ENCODE results near the gene C15orf40. TPM values are rescaled to one million over a fixed set of nuclear protein-coding genes. Genes with fewer than 3 reads are reported as not detected.
A peak's percentile ranks its signal among the peaks of the same experiment; 100 is the strongest.

The C15orf40 gene
- total RNA-seq, 2 experiments from 2014 or later, result 20.2 to 23.1 TPM

DNA sequence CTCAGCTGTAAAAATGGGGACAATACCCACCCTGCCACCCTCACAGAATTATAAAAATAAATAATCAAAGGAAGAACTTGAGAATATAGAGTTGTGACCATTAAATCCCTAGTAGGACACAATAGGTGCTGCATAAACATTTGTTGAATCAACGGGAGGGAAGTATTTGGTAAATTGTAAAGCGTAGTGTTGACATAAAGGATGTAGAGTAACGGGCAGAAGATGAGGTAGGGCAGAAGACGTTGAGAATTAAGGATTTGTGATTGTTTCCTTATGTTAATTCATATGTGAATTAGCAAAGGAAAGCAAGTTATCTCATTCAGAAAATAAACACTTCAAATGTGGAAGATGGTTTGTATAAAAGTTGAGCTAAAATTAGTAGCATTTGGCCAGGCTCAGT lies 18.3 kb downstream of the C15orf40 start:
- Mint-ChIP-seq H3K27ac (no peak overlapping the region), H3K9me3 (ENCODE audit: low read depth) (no peaks in the 10 kb centered on the region), H3K36me3 (ENCODE audit: low read depth) (peaks cover 22% of the 10 kb centered on the region), H3K4me1 (no peaks in the 10 kb centered on the region), H3K27me3 (no peaks in the 10 kb centered on the region), H3K4me3 (no peak overlapping the region)
- ChIA-PET POLR2A (no interaction called here), CTCF (interaction anchor here (1.4 kb wide), 1 partner anchor 17 kb away, joined by 6 read pairs; no protein-coding TSS in a partner anchor)
- ATAC-seq, result no peak
- no peak for DNase-seq
- intact Hi-C loops (cut with DNase I, micrococcal nuclease), result no loop called here

DNA sequence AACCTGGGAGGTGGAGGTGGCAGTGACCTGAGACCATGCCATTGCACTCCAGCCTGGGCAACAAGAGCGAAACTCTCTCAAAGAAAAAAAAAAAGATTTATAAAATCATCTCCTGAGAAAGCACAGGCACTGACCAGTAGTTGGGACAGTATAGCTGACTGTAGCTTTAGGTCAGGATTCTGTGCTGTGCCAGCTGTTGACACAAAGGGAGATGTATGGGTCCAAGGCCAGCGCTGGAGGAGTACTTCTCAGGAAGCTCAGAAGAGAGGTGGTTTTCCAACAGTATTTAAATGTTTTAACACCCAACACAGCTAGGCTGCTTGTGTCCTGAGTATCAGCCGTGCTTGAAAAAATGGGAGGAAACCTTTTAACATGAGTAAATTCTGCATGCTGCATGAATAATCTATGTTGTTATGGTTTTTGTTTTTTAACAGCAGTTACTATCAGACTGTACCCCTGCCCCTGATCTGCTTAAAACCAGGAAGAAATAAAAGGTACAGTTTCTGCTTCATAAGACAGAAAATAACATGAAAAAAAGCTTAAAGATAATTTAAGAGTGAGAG lies 18.9 kb downstream of the C15orf40 start:
- intact Hi-C loops (cut with DNase I, micrococcal nuclease), result no loop called here
- ChIA-PET POLR2A (no interaction called here), CTCF (interaction anchor here (1.2 to 1.4 kb wide), 2 partner anchors 18 to 66 kb away, joined by 3 to 6 read pairs; no protein-coding TSS in a partner anchor)
- H3K4me3 Mint-ChIP-seq, result no peak overlapping the region
- peaks cover 25% of the 10 kb centered on the region for H3K36me3 Mint-ChIP-seq (ENCODE audit: low read depth)
- no peaks in the 10 kb centered on the region for H3K27me3 Mint-ChIP-seq
- ATAC-seq (no peak), DNase-seq (no peak)
- no peak overlapping the region for H3K27ac Mint-ChIP-seq
- peaks cover 2% of the 10 kb centered on the region for H3K4me1 Mint-ChIP-seq
- no peaks in the 10 kb centered on the region for H3K9me3 Mint-ChIP-seq (ENCODE audit: low read depth)

DNA sequence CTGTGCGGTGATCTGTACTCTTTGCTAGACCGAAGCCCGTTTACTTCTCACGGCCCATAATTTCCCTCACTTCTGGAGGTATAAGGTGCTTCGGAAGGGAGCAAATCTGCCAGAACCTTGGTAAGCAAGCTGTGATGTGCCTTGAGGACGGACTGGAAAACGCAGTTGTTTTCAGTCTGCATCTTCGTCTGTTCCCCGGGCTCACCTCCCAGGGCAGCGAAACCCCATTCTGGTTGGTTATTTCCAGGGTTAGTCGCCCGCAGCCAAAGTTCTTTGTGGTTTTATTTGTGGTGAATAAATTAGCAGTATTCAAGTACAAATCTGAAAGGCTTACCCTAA lies 25.0 kb downstream of the C15orf40 start:
- DNase-seq (peak; percentile 46), ATAC-seq (peak; percentile 55)
- H3K4me1 Mint-ChIP-seq, result peaks cover 21% of the 10 kb centered on the region
- POLR2A ChIA-PET, result interaction anchor here (0.6 kb wide), 1 partner anchor 210 kb away, joined by 6 read pairs; no protein-coding TSS in a partner anchor
- peak overlapping the region; percentile 98 for H3K27ac Mint-ChIP-seq
- CTCF ChIA-PET, result interaction anchor here (0.6 to 3.7 kb wide), 9 partner anchors 10 to 456 kb away, joined by 3 to 18 read pairs (median 4); partner anchors contain the start of gene C15orf40
- peak overlapping the region; percentile 98 for H3K4me3 Mint-ChIP-seq
- H3K9me3 Mint-ChIP-seq (ENCODE audit: low read depth), result no peaks in the 10 kb centered on the region
- no peaks in the 10 kb centered on the region for H3K27me3 Mint-ChIP-seq
- intact Hi-C loops (cut with DNase I, micrococcal nuclease), result loop anchor here (1.0 to 5.0 kb wide), 11 partner anchors 25 to 446 kb away; partner anchors contain the start of genes RPS17 (in 2 of the 2), AP3B2 (in 1 of the 2), BTBD1 (in 1 of the 2) and C15orf40 (in 1 of the 2)
- H3K36me3 Mint-ChIP-seq (ENCODE audit: low read depth), result peaks cover 36% of the 10 kb centered on the region

DNA sequence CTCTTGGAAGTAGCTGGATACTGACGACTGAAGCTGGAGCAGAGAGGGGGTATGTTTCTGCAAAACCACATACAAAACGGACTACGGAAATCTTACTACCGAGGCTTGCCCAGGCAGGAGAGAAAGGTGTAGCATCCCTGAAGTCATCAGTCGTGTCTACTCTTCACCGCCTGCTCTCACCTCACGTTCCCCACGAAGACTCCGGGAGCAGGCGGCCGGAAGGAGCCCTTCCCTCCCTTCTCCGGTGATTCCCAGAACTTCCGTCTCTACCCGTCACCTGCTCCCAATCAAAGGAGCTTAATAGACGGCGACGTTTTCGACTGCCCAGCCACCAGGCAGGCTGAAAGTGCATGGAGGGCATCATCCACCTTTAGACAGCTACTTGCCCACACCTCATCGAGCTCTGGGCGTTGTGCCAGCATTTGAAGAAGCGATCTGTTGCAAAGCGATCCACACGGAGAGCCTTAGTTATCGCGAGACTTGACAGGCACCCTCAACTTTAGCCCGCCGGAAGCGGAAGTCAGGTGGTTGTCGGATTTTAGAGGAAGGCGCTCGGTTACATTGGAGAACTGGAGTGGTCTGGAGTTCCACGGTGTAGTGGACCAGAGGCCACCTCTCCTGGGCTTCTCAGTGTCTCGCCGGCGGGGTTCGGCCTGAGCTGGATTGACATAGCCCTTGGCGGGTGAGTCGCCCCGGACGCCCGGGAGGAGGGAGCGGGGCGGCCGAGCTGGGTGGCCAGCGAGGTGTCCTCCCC lies 25.6 kb downstream of the C15orf40 start, which contains the start of gene RAMAC:
Gene RAMAC (plus strand): TSS at position 523 of the 754 bp plus-strand sequence. CDS start 2,809 bp downstream, outside the sequence.
- Mint-ChIP-seq H3K4me3 (peak within 1 kb of the TSS; percentile 98), H3K27ac (peak within 1 kb of the TSS; percentile 98), H3K9me3 (ENCODE audit: low read depth) (no peaks in the 10 kb centered on the region), H3K27me3 (no peaks in the 10 kb centered on the region), H3K4me1 (peaks cover 21% of the 10 kb centered on the region), H3K36me3 (ENCODE audit: low read depth) (peaks cover 35% of the 10 kb centered on the region)
- ChIA-PET POLR2A (interaction anchor here (0.6 kb wide), 1 partner anchor 210 kb away, joined by 6 read pairs; no protein-coding TSS in a partner anchor), CTCF (interaction anchor here (0.6 to 3.7 kb wide), 14 partner anchors 14 to 1157 kb away, joined by 3 to 18 read pairs (median 4); partner anchors contain the start of gene C15orf40)
- peak; percentile 96 for DNase-seq
- intact Hi-C loops (cut with DNase I, micrococcal nuclease), result loop anchor here (1.0 to 5.0 kb wide), 11 partner anchors 25 to 446 kb away; partner anchors contain the start of genes RPS17 (in 2 of the 2), AP3B2 (in 1 of the 2), BTBD1 (in 1 of the 2) and C15orf40 (in 1 of the 2)
- peak; percentile 94 for ATAC-seq

DNA sequence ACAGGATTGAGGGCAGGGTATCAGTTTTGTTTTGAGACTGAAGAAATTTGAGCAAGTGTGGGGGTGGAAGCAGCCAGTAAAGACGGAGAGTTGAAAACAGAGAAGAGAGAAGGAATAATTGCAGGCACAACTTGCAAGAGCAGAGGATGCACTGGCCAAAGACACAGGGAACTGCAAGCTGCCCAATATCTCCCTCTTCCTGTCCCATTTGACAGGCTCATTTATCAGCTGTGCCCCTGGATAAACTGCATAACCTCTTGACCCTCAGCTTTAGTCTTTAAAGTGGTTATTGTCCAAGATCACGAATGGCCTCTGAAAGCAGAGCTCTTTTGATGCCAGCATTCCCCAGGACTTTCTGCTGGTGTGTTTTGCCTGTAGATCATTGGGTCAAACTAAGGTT lies 30.5 kb downstream of the C15orf40 start:
- no peak overlapping the region for H3K27ac Mint-ChIP-seq
- H3K9me3 Mint-ChIP-seq (ENCODE audit: low read depth), result no peaks in the 10 kb centered on the region
- DNase-seq, result no peak
- no peak overlapping the region for H3K4me3 Mint-ChIP-seq
- ChIA-PET POLR2A (no interaction called here), CTCF (no interaction called here)
- peaks cover 7% of the 10 kb centered on the region for H3K36me3 Mint-ChIP-seq (ENCODE audit: low read depth)
- intact Hi-C loops (cut with DNase I, micrococcal nuclease), result no loop called here
- peaks cover 14% of the 10 kb centered on the region for H3K4me1 Mint-ChIP-seq
- no peaks in the 10 kb centered on the region for H3K27me3 Mint-ChIP-seq
- no peak for ATAC-seq

DNA sequence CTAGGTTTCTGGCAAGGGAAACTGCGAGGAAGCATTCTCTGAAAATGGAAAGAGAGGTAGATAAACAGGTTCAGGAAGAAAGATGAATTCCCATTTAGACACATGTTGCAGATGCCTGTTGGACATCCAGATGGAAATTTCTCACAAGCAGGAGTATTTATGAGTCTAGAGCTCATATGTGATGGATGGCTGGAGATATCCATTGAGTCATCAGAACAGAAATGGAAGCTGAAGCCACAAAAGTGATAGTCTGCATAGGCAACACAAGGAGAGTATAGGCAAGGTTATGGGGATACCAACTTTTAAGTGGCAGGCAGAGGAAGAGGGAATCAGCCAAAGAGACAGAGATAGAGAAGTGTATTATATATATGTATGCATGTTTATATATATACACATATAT lies 31.7 kb downstream of the C15orf40 start:
- Mint-ChIP-seq H3K36me3 (ENCODE audit: low read depth) (peaks cover 4% of the 10 kb centered on the region), H3K9me3 (ENCODE audit: low read depth) (no peaks in the 10 kb centered on the region), H3K4me3 (no peak overlapping the region), H3K27ac (no peak overlapping the region), H3K4me1 (peaks cover 6% of the 10 kb centered on the region), H3K27me3 (no peaks in the 10 kb centered on the region)
- ATAC-seq (no peak), DNase-seq (no peak)
- ChIA-PET CTCF (interaction anchor here (0.8 kb wide), 1 partner anchor 24 kb away, joined by 3 read pairs; no protein-coding TSS in a partner anchor), POLR2A (no interaction called here)
- intact Hi-C loops (cut with DNase I, micrococcal nuclease), result no loop called here

DNA sequence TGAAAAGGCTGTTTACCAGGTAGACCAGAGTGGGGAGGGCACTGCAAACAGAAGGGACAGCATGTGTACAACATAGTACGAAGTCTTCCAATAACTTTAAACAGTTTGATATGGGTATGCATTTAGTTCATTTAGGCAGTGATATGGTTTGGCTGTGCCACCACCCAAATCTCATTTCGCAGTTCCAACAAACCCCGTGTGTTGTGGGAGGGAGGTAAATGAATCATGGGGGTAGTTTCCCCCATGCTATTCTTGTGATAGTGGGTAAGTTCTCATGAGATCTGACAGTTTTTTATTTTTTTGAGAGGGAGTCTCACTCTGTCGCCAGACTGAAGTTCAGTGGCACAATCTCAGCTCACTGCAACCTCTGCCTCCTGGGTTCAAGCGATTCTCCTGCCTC lies 33.0 kb downstream of the C15orf40 start:
- Mint-ChIP-seq H3K27ac (no peak overlapping the region), H3K27me3 (no peaks in the 10 kb centered on the region), H3K36me3 (ENCODE audit: low read depth) (peaks cover 3% of the 10 kb centered on the region), H3K9me3 (ENCODE audit: low read depth) (no peaks in the 10 kb centered on the region), H3K4me1 (peaks cover 5% of the 10 kb centered on the region), H3K4me3 (no peak overlapping the region)
- intact Hi-C loops (cut with DNase I, micrococcal nuclease), result no loop called here
- DNase-seq (no peak), ATAC-seq (peak; percentile 26)
- ChIA-PET POLR2A (no interaction called here), CTCF (interaction anchor here (1.1 kb wide), 1 partner anchor 448 kb away, joined by 3 read pairs; no protein-coding TSS in a partner anchor)

DNA sequence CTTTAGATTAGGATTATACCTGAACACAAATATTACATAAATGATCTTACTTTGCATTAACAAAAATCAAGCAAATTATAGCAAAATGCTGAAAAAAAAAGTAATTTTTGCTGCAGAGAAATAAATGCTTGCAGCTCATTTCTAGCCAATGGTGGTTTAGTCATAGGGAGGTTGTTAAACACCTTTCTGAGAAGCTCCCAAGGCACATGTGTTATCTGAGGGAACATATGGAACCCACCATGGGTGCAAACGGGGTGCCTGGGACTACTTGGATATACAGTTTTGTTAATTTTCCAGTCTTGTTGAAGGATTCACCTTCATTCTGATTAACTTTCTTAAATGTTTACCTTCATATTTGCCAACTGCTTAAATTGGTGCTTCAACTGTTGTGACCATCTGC lies 34.4 kb downstream of the C15orf40 start:
- no peak overlapping the region for H3K27ac Mint-ChIP-seq
- DNase-seq (no peak), ATAC-seq (no peak)
- intact Hi-C loops (cut with DNase I, micrococcal nuclease), result no loop called here
- ChIA-PET CTCF (no interaction called here), POLR2A (no interaction called here)
- H3K4me3 Mint-ChIP-seq, result no peak overlapping the region
- peaks cover 5% of the 10 kb centered on the region for H3K4me1 Mint-ChIP-seq
- H3K36me3 Mint-ChIP-seq (ENCODE audit: low read depth), result peaks cover 3% of the 10 kb centered on the region
- H3K9me3 Mint-ChIP-seq (ENCODE audit: low read depth), result no peaks in the 10 kb centered on the region
- no peaks in the 10 kb centered on the region for H3K27me3 Mint-ChIP-seq

DNA sequence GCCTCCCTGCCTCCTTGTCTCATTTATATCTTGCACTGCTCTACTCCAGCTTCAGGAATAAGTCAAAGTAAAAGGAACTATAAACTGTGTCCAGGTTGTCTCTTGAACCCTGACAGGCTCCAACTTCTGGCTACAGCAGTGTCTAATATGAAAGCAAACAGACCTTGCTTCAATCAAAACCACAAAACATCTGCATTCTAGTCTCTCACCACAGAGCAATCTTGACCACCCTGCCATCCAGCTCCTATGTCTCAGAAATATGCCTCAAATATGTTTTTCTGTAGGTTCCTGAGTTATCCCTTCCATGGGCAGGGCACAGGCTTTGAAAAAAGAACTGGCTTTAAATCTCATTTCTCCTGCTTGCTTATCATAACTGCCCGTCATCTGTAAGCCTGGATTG lies 38.4 kb downstream of the C15orf40 start:
- Mint-ChIP-seq H3K27me3 (no peaks in the 10 kb centered on the region), H3K9me3 (ENCODE audit: low read depth) (no peaks in the 10 kb centered on the region), H3K36me3 (ENCODE audit: low read depth) (peaks cover 3% of the 10 kb centered on the region), H3K4me3 (no peak overlapping the region), H3K27ac (no peak overlapping the region), H3K4me1 (no peaks in the 10 kb centered on the region)
- ATAC-seq (no peak), DNase-seq (no peak)
- ChIA-PET CTCF (interaction anchor here (0.6 kb wide), 2 partner anchors 9 to 101 kb away, joined by 3 read pairs; no protein-coding TSS in a partner anchor), POLR2A (no interaction called here)
- intact Hi-C loops (cut with DNase I, micrococcal nuclease), result no loop called here

DNA sequence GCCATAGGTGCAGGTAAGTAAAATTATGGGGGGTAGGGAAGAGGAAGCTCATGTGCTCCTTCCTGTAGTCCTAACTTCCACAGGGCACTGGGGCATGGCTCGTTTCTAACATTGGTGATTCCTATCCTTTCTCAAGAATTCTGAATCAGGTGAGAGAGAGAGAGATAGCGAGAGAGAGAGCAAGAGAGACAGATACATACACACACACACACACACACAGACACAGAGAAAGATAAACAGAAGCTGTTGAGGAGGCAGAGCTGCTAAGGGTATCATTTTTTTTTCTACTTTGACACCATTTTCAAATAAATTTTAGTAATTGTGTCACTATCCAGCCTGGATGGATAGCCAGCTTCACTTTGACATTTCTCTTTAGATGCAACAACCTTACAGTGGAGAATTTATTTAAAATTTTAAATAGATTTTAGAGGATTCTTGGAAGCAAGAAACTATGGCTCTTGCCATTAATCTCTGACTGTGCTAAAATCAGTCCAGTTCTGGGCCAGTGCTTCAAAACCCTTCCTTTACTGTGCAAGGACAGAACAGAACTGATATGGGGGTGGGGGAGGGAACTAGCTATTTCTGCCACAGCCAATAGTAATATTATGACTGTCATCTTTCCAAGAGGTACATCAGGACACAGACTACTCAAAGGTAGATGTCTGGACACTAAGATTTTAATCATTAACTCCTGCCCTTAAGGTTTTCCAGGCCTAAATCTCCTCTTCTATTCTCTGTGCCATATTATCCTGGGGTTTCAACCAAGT lies 40.0 kb downstream of the C15orf40 start:
- ATAC-seq (no peak), DNase-seq (no peak)
- intact Hi-C loops (cut with DNase I, micrococcal nuclease), result no loop called here
- Mint-ChIP-seq H3K4me3 (no peak overlapping the region), H3K9me3 (ENCODE audit: low read depth) (no peaks in the 10 kb centered on the region), H3K27me3 (no peaks in the 10 kb centered on the region), H3K36me3 (ENCODE audit: low read depth) (no peaks in the 10 kb centered on the region), H3K27ac (no peak overlapping the region), H3K4me1 (peaks cover 4% of the 10 kb centered on the region)
- POLR2A ChIA-PET, result no interaction called here
- CTCF ChIA-PET, result interaction anchor here (0.9 to 1.4 kb wide), 2 partner anchors 17 to 39 kb away, joined by 4 read pairs; no protein-coding TSS in a partner anchor

DNA sequence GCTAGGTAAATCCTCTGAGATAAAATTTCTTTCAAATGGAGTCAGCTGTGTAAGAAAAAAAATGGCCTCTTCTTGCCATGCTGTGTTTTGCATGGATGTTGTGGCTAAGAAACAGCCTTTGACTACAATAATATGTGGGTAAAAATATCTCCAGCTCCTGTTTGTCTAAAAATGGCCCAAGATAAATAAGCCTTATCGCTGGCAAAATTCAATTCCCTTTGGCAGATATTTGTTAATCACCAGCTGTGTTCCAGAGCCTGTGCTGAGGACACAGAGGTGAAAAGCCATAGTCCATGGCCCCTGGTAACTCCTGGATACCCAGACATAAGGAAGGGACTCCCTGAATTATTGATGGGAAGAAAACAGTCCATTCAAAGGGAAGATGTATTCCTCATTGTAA lies 40.7 kb downstream of the C15orf40 start:
- H3K4me3 Mint-ChIP-seq, result no peak overlapping the region
- no peaks in the 10 kb centered on the region for H3K36me3 Mint-ChIP-seq (ENCODE audit: low read depth)
- DNase-seq (no peak), ATAC-seq (no peak)
- H3K27ac Mint-ChIP-seq, result no peak overlapping the region
- H3K4me1 Mint-ChIP-seq, result peaks cover 9% of the 10 kb centered on the region
- ChIA-PET CTCF (interaction anchor here (0.9 to 1.4 kb wide), 2 partner anchors 18 to 40 kb away, joined by 4 read pairs; no protein-coding TSS in a partner anchor), POLR2A (no interaction called here)
- intact Hi-C loops (cut with DNase I, micrococcal nuclease), result no loop called here
- no peaks in the 10 kb centered on the region for H3K27me3 Mint-ChIP-seq
- no peaks in the 10 kb centered on the region for H3K9me3 Mint-ChIP-seq (ENCODE audit: low read depth)
